ENCODE data around the gene TTYH2. TPM values are rescaled to one million over a fixed set of nuclear protein-coding genes. Genes with fewer than 3 reads are reported as not detected.

TTYH2 gene
- total and polyA plus RNA-seq, 11 donors: 10.3 to 34.6 (median 22.4) TPM

- peak; percentile 83 to 88 (median 86) for ATAC-seq
- H3K27ac ChIP-seq: peak overlapping the region in 10 of 12 donors; percentile 17 to 73 (median 48)
Observed at GRCh38 chr17:74243013-74243755, 29.8 kb downstream of the TTYH2 start.

GRCh38 chr17:74244128-74244527 is 30.8 kb downstream of the TTYH2 start:
- DNase-seq (no peak), ATAC-seq (no peak)
- peak overlapping the region in 7 of 12 donors; percentile 26 to 73 (median 52) for H3K27ac ChIP-seq
- no peak overlapping the region for H3K4me3 ChIP-seq
- no peak for TF ChIP-seq CTCF (IDR thresholded peaks at IDR 0.05)
- no peak for TF ChIP-seq POLR2A (IDR thresholded peaks at IDR 0.05)
- peaks cover 0 to 59% (median 33%) of the 10 kb centered on the region in 12 donors for H3K4me1 ChIP-seq
- H3K9me3 ChIP-seq: no peaks in the 10 kb centered on the region
- 87 to 97% (median 93%) methylated on average over 8 to 10 of the region's 10 CpGs for WGBS, 4 donors
- H3K36me3 ChIP-seq: peaks cover 0 to 6% (median 0%) of the 10 kb centered on the region in 9 donors
- H3K27me3 ChIP-seq: no peaks in the 10 kb centered on the region
- intact Hi-C loops (cut with DNase I): no loop called here

More at GRCh38 chr17:74243013-74243755, 29.8 kb downstream of the TTYH2 start:
- no peak overlapping the region for H3K4me3 ChIP-seq
- TF ChIP-seq CTCF (IDR thresholded peaks at IDR 0.05): no peak
- no peak for TF ChIP-seq POLR2A (IDR thresholded peaks at IDR 0.05)
- H3K9me3 ChIP-seq: no peaks in the 10 kb centered on the region
- no peaks in the 10 kb centered on the region for H3K27me3 ChIP-seq
- 46 to 65% (median 55%) methylated on average over 8 to 13 of the region's 13 CpGs for WGBS, 4 donors
- DNase-seq: peak; percentile 75 to 89 (median 79)
- peaks cover 0 to 61% (median 33%) of the 10 kb centered on the region in 12 donors for H3K4me1 ChIP-seq
- intact Hi-C loops (cut with DNase I): loop anchor here in 2 of 10 donors (2.0 kb wide), 1 partner anchor 54 kb away; no protein-coding TSS in a partner anchor
- H3K36me3 ChIP-seq: peaks cover 0 to 9% (median 0%) of the 10 kb centered on the region in 9 donors

GRCh38 chr17:74244548-74244947 is 31.2 kb downstream of the TTYH2 start:
- Histone ChIP-seq H3K4me3 (no peak overlapping the region), H3K36me3 (peaks cover 0 to 11% (median 0%) of the 10 kb centered on the region in 9 donors), H3K27me3 (no peaks in the 10 kb centered on the region), H3K4me1 (peaks cover 0 to 55% (median 33%) of the 10 kb centered on the region in 12 donors), H3K27ac (peak overlapping the region in 2 of 12 donors; percentile 61 to 73), H3K9me3 (no peaks in the 10 kb centered on the region)
- DNase-seq: peak in 1 of 5 donors; percentile 45
- ATAC-seq: peak; percentile 9 to 36 (median 30)
- intact Hi-C loops (cut with DNase I): no loop called here
- no peak for TF ChIP-seq CTCF (IDR thresholded peaks at IDR 0.05)
- TF ChIP-seq POLR2A (IDR thresholded peaks at IDR 0.05): no peak
- 63 to 73% (median 67%) methylated on average over 6 of the region's 6 CpGs for WGBS, 4 donors

GRCh38 chr17:74245145-74245831 is 31.9 kb downstream of the TTYH2 start:
- 80 to 88% (median 85%) methylated on average over 13 to 21 of the region's 21 CpGs for WGBS, 4 donors
- Histone ChIP-seq H3K9me3 (no peaks in the 10 kb centered on the region), H3K27me3 (no peaks in the 10 kb centered on the region), H3K27ac (peak overlapping the region in 1 of 12 donors; percentile 11), H3K4me3 (no peak overlapping the region), H3K4me1 (peaks cover 0 to 48% (median 29%) of the 10 kb centered on the region in 12 donors), H3K36me3 (peaks cover 0 to 15% (median 0%) of the 10 kb centered on the region in 9 donors)
- ATAC-seq (no peak), DNase-seq (no peak)
- TF ChIP-seq CTCF (IDR thresholded peaks at IDR 0.05): no peak
- TF ChIP-seq POLR2A (IDR thresholded peaks at IDR 0.05): no peak
- intact Hi-C loops (cut with DNase I): no loop called here
